ENCODE data around the gene STK17B. TPM values are rescaled to one million over a fixed set of nuclear protein-coding genes. Genes with fewer than 3 reads are reported as not detected.
A peak's percentile ranks its signal among the peaks of the same experiment; 100 is the strongest.

Gene STK17B
- total RNA-seq, 3 donors from 2014 or later, result 51.7 to 85.8 (median 57.7) TPM

DNA sequence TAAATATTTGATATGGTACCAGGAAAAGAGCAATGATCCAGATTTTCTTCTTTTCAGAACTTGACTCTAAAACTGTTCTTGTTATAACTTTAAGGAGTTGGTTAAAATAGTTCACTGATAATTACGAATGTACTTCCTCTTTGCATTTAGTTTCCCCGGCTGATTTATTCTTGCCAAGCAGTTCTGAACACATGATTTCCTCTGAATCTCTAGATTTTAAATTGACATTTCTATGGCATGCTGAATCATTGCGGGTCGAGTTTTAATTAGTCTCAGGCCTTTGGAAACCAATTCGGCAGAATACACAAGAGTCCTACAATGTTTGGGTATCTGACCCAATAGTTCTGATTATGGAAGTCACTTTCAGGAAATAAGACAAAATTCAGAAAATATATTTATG, 65.4 kb downstream of the STK17B start:
- TF ChIP-seq POLR2AphosphoS5 (IDR thresholded peaks at IDR 0.05), result no peak
- TF ChIP-seq CTCF (IDR thresholded peaks at IDR 0.05), result no peak
- TF ChIP-seq POLR2A (IDR thresholded peaks at IDR 0.05), result no peak
- intact Hi-C loops (cut with DNase I; ENCODE audit: low total_unique reads), result no loop called here
- H3K27ac ChIP-seq, result no peak overlapping the region
- no peaks in the 10 kb centered on the region for H3K36me3 ChIP-seq
- no peak overlapping the region for H3K4me3 ChIP-seq
- H3K4me1 ChIP-seq, result no peaks in the 10 kb centered on the region
- no peaks in the 10 kb centered on the region for H3K27me3 ChIP-seq
- no peaks in the 10 kb centered on the region for H3K9me3 ChIP-seq
- DNase-seq (ENCODE audit: low spot score in 2 of 2), result no peak

DNA sequence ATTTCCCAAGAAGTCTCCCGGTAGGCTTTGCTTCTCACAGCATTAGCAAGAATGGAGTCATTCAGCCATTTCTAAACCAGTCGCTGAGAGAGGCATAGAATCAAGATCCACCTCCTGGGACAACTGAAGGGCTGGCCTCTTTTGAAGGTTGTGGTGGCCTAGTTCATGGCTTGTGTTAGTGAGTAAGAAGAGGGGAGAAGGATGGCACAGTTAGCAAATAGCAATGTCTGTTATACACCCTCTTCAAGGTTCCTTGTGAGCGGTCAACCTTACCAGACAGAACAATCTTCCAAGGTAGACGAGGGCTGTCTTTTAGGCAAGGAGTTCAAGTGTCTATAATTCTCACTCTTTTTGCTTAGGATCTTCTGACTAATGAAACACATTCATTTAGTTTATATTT, 67.3 kb downstream of the STK17B start:
- TF ChIP-seq CTCF (IDR thresholded peaks at IDR 0.05) (no peak), POLR2A (IDR thresholded peaks at IDR 0.05) (no peak), POLR2AphosphoS5 (IDR thresholded peaks at IDR 0.05) (no peak)
- Histone ChIP-seq H3K4me3 (no peak overlapping the region), H3K27ac (no peak overlapping the region), H3K9me3 (no peaks in the 10 kb centered on the region), H3K4me1 (no peaks in the 10 kb centered on the region), H3K27me3 (no peaks in the 10 kb centered on the region), H3K36me3 (no peaks in the 10 kb centered on the region)
- DNase-seq (ENCODE audit: low spot score in 2 of 2), result no peak
- intact Hi-C loops (cut with DNase I; ENCODE audit: low total_unique reads), result no loop called here

- Histone ChIP-seq H3K36me3 (no peaks in the 10 kb centered on the region), H3K4me1 (no peaks in the 10 kb centered on the region), H3K9me3 (no peaks in the 10 kb centered on the region), H3K27me3 (no peaks in the 10 kb centered on the region), H3K4me3 (no peak overlapping the region), H3K27ac (no peak overlapping the region)
- TF ChIP-seq POLR2A (IDR thresholded peaks at IDR 0.05), result no peak
- no peak for TF ChIP-seq CTCF (IDR thresholded peaks at IDR 0.05)
- no peak for TF ChIP-seq POLR2AphosphoS5 (IDR thresholded peaks at IDR 0.05)
- no peak for DNase-seq (ENCODE audit: low spot score in 2 of 2)
- intact Hi-C loops (cut with DNase I; ENCODE audit: low total_unique reads), result no loop called here
Observed at GRCh38 chr2:196103626-196104025, 67.8 kb downstream of the STK17B start.

- Histone ChIP-seq H3K4me1 (no peaks in the 10 kb centered on the region), H3K9me3 (no peaks in the 10 kb centered on the region), H3K27me3 (no peaks in the 10 kb centered on the region), H3K4me3 (no peak overlapping the region), H3K27ac (peak overlapping the region; percentile 62 to 85), H3K36me3 (no peaks in the 10 kb centered on the region)
- intact Hi-C loops (cut with DNase I; ENCODE audit: low total_unique reads), result no loop called here
- peak in 2 of 3 donors; percentile 27 to 30 for TF ChIP-seq POLR2AphosphoS5 (IDR thresholded peaks at IDR 0.05)
- no peak for TF ChIP-seq POLR2A (IDR thresholded peaks at IDR 0.05)
- peak in 1 of 2 donors; percentile 22 for DNase-seq (ENCODE audit: low spot score in 2 of 2)
Observed at GRCh38 chr2:196101325-196101991, 69.9 kb downstream of the STK17B start.

DNA sequence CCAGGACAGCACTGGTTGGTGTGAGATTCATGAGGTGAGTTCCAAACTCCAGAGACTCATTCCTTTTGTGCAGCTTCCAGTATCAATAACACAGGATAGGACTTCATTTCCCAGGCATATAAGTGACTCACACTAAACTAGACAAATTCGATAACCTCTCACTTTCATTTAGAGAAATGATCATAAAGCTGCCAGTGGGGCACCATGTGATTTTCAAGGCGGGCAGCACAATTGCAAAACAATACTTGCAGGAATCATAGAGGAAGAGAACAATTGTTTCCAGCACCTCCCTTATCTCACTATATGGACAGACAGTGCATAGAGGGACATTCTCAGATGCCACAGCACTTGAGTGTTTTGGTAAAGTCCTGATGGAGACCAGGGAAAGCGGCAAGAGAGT, 71.5 kb downstream of the STK17B start:
- Histone ChIP-seq H3K4me3 (no peak overlapping the region), H3K27ac (peak overlapping the region in 1 of 2 donors; percentile 85), H3K9me3 (no peaks in the 10 kb centered on the region), H3K4me1 (no peaks in the 10 kb centered on the region), H3K27me3 (no peaks in the 10 kb centered on the region), H3K36me3 (no peaks in the 10 kb centered on the region)
- intact Hi-C loops (cut with DNase I; ENCODE audit: low total_unique reads), result no loop called here
- TF ChIP-seq POLR2AphosphoS5 (IDR thresholded peaks at IDR 0.05), result no peak
- TF ChIP-seq CTCF (IDR thresholded peaks at IDR 0.05), result no peak
- TF ChIP-seq POLR2A (IDR thresholded peaks at IDR 0.05), result no peak
- DNase-seq (ENCODE audit: low spot score in 2 of 2), result no peak
